Fibroblast of the aortic adventitia (primary cell): ENCODE data around the gene SLC37A1. TPM values are rescaled to one million over a fixed set of nuclear protein-coding genes. Genes with fewer than 3 reads are reported as not detected.
A peak's percentile ranks its signal among the peaks of the same experiment; 100 is the strongest.

Experiments used
- DNase-seq: peaks from one replicate; pipeline ENCODE4 v3.0.0-alpha.2; 2010; ENCODE audit warnings: low read depth
- H3K4me3 ChIP-seq: 2 replicates; pipeline ENCODE4 v1.5.1; 2011; ENCODE audit warnings: low read depth, mild to moderate bottlenecking, control low read depth, low read length, moderate library complexity
- CTCF ChIP-seq: IDR thresholded peaks from 2 replicates; pipeline ENCODE4 v1.5.1; 2011; ENCODE audit warnings: mild to moderate bottlenecking, low read length, control low read depth, inconsistent platforms; ENCODE audit not compliant: insufficient read depth
- total RNA-seq: library from RNA; depleted of rRNA; stranded (reverse); fragments of >200 nt; gene quantifications from 2 replicates; pipeline ENCODE4 v1.2.3, GENCODE V29; 2012; ENCODE audit warnings: low replicate concordance

SLC37A1 gene
- total RNA-seq, 1 donor: 0.27 TPM

- no peak for TF ChIP-seq CTCF
- DNase-seq: no peak
- no peak overlapping the region for H3K4me3 ChIP-seq
Observed at GRCh38 chr21:42570362-42570761, 56.7 kb downstream of the SLC37A1 start.

GRCh38 chr21:42570841-42571387, 57.3 kb downstream of the SLC37A1 start:
- no peak overlapping the region for H3K4me3 ChIP-seq
- DNase-seq: no peak
- TF ChIP-seq CTCF: no peak

GRCh38 chr21:42571391-42572150, 57.9 kb downstream of the SLC37A1 start:
- TF ChIP-seq CTCF: no peak
- H3K4me3 ChIP-seq: no peak overlapping the region
- no peak for DNase-seq

- TF ChIP-seq CTCF: no peak
- no peak for DNase-seq
Observed at GRCh38 chr21:42572906-42573495, 59.3 kb downstream of the SLC37A1 start.

GRCh38 chr21:42574234-42575027, 60.8 kb downstream of the SLC37A1 start:
- DNase-seq: no peak
- no peak overlapping the region for H3K4me3 ChIP-seq
- peak; percentile 31 for TF ChIP-seq CTCF

More at GRCh38 chr21:42572906-42573495, 59.3 kb downstream of the SLC37A1 start:
- H3K4me3 ChIP-seq: no peak overlapping the region

- DNase-seq: no peak
- no peak overlapping the region for H3K4me3 ChIP-seq
- no peak for TF ChIP-seq CTCF
Observed at GRCh38 chr21:42575111-42575510, 61.5 kb downstream of the SLC37A1 start.
